Neural cell (in vitro differentiated cells): ENCODE results near the gene UTP15.

ENCODE experiments used
- CTCF ChIP-seq: fragments of 450-650 bp; IDR thresholded peaks from 2 replicates; pipeline ENCODE4 v1.5.1; 2014; ENCODE audit warnings: antibody characterized with exemption, mild to moderate bottlenecking, moderate library complexity; ENCODE audit not compliant: poor library complexity, severe bottlenecking
- EP300 ChIP-seq: fragments of 450-650 bp; conservative IDR thresholded peaks from 2 replicates; pipeline ENCODE4 v1.6.1; 2014; ENCODE audit warnings: antibody characterized with exemption, mild to moderate bottlenecking, moderate library complexity; ENCODE audit not compliant: poor library complexity, severe bottlenecking
- EZH2 ChIP-seq: fragments of 200-600, 300-800 bp; shearing (Covaris generic), sonication (generic); IDR thresholded peaks from 2 replicates; pipeline ENCODE4 v1.6.1; 2014; ENCODE audit warnings: antibody characterized with exemption, low read length, borderline replicate concordance, mild to moderate bottlenecking; ENCODE audit not compliant: insufficient read depth, poor library complexity, severe bottlenecking
- RAD21 ChIP-seq: fragments of 450-650 bp; conservative IDR thresholded peaks from 2 replicates; pipeline ENCODE4 v1.6.1; 2014; ENCODE audit warnings: antibody characterized with exemption, mild to moderate bottlenecking, moderate library complexity
- SMC3 ChIP-seq: fragments of 450-650 bp; conservative IDR thresholded peaks from 2 replicates; pipeline ENCODE4 v1.6.1; 2014; ENCODE audit warnings: antibody characterized with exemption, mild to moderate bottlenecking, moderate library complexity; ENCODE audit not compliant: poor library complexity
- TAF1 ChIP-seq: IDR thresholded peaks from 2 replicates; pipeline ENCODE4 v1.6.1; 2012; ENCODE audit warnings: low read depth
- TF ChIP-seq, protein P1 (sequence below): IDR thresholded peaks from 2 replicates; pipeline ENCODE4 v1.6.1; 2012; ENCODE audit warnings: borderline replicate concordance

- TF ChIP-seq EZH2 = no peak
- TF ChIP-seq CTCF = no peak
- no peak for TF ChIP-seq SMC3
- TF ChIP-seq, protein P1, sequence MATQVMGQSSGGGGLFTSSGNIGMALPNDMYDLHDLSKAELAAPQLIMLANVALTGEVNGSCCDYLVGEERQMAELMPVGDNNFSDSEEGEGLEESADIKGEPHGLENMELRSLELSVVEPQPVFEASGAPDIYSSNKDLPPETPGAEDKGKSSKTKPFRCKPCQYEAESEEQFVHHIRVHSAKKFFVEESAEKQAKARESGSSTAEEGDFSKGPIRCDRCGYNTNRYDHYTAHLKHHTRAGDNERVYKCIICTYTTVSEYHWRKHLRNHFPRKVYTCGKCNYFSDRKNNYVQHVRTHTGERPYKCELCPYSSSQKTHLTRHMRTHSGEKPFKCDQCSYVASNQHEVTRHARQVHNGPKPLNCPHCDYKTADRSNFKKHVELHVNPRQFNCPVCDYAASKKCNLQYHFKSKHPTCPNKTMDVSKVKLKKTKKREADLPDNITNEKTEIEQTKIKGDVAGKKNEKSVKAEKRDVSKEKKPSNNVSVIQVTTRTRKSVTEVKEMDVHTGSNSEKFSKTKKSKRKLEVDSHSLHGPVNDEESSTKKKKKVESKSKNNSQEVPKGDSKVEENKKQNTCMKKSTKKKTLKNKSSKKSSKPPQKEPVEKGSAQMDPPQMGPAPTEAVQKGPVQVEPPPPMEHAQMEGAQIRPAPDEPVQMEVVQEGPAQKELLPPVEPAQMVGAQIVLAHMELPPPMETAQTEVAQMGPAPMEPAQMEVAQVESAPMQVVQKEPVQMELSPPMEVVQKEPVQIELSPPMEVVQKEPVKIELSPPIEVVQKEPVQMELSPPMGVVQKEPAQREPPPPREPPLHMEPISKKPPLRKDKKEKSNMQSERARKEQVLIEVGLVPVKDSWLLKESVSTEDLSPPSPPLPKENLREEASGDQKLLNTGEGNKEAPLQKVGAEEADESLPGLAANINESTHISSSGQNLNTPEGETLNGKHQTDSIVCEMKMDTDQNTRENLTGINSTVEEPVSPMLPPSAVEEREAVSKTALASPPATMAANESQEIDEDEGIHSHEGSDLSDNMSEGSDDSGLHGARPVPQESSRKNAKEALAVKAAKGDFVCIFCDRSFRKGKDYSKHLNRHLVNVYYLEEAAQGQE = no peak
- TF ChIP-seq EP300 = no peak
- TF ChIP-seq TAF1 = no peak
- no peak for TF ChIP-seq RAD21
These were observed 54.2 kb downstream of the UTP15 start for GRCh38 chr5:73619606-73620333.
